ENCODE data around the gene TAF4.
"Not testable (repeated sequence)": the region's sequence is repeated elsewhere in the genome, so short reads cannot be mapped to it uniquely, and the experiment has no call there.

Gene TAF4

GRCh38 chr20:61949363-61949713 is 116.3 kb downstream of the TAF4 start:
- no peak for DNase-seq

GRCh38 chr20:61948586-61949362 is 116.9 kb downstream of the TAF4 start:
- no peak for DNase-seq

GRCh38 chr20:61948056-61948455 is 117.6 kb downstream of the TAF4 start:
- DNase-seq, result not testable (repeated sequence)

GRCh38 chr20:61945495-61945894 is 120.2 kb downstream of the TAF4 start:
- DNase-seq, result not testable (repeated sequence)

- DNase-seq, result not testable (repeated sequence)
Observed at GRCh38 chr20:61944967-61945366, 120.7 kb downstream of the TAF4 start.

- no peak for DNase-seq
Observed at GRCh38 chr20:61942526-61942925, 123.2 kb downstream of the TAF4 start.

- DNase-seq, result no peak
Observed at GRCh38 chr20:61941721-61942405, 123.8 kb downstream of the TAF4 start.

- no peak for DNase-seq
Observed at GRCh38 chr20:61940976-61941720, 124.5 kb downstream of the TAF4 start.

- no peak for DNase-seq
Observed at GRCh38 chr20:61940491-61940890, 125.2 kb downstream of the TAF4 start.

GRCh38 chr20:61939691-61940360 is 125.9 kb downstream of the TAF4 start:
- DNase-seq, result no peak

GRCh38 chr20:61938839-61939690 is 126.6 kb downstream of the TAF4 start:
- DNase-seq, result no peak

- DNase-seq, result no peak
Observed at GRCh38 chr20:61937963-61938838, 127.5 kb downstream of the TAF4 start.

GRCh38 chr20:61937146-61937962 is 128.3 kb downstream of the TAF4 start:
- no peak for DNase-seq

- DNase-seq, result no peak
Observed at GRCh38 chr20:61936701-61937131, 129.0 kb downstream of the TAF4 start.

GRCh38 chr20:61935926-61936700 is 129.6 kb downstream of the TAF4 start:
- no peak for DNase-seq

GRCh38 chr20:61934716-61935530 is 130.8 kb downstream of the TAF4 start:
- no peak for DNase-seq
